Superior temporal gyrus (tissue), 1 donor: ENCODE data around the gene APOBEC2.

Experiments
- DNase-seq: peaks from one replicate; pipeline ENCODE4 v3.0.0-alpha.2; 2016; ENCODE audit errors: extremely low spot score

APOBEC2 gene

GRCh38 chr6:41037107-41037900, 15.7 kb upstream of the APOBEC2 start:
- peak; percentile 42 for DNase-seq

- no peak for DNase-seq
These were observed 14.8 kb upstream of the APOBEC2 start for GRCh38 chr6:41038205-41038604.

GRCh38 chr6:41039060-41039998, 13.7 kb upstream of the APOBEC2 start, which contains the start of gene UNC5CL:
Gene UNC5CL (minus strand): TSS chr6:41039221. CDS start chr6:41035074, 4,147 bp downstream.
- no peak for DNase-seq

GRCh38 chr6:41040101-41040939, 12.7 kb upstream of the APOBEC2 start:
- DNase-seq = no peak

DNA sequence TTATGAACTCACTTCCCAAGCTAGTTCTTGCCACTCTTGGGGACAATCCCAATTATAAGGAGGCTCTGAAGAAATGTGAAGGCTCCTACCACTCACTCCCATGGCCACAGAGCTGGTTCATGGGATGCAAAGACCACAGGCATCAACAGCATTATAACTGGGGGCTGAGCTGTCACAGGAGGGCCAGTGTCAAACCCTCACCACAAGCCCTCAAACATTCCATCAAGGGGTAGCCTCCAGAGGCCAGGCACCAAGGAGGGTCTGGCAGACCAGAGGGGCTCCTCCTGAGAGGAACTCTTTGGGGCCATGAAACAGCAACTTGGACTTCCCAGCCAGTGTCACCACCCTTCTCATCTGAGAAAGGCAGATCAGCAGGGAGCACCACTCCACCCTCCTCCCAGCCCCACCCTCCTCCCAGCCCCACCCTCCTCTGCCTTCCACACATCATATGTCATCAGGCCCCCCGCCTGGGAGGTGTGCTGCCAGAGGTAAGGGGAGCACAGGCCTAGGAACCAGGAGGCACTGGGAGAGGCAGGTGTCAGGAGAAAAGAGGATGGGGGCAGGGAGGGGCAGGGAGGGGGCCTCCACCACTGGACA, 12.0 kb upstream of the APOBEC2 start:
- no peak for DNase-seq

GRCh38 chr6:41042226-41043055, 10.6 kb upstream of the APOBEC2 start, which contains the start of gene TSPO2:
Gene TSPO2 (plus strand): TSS chr6:41042467. CDS start chr6:41042986, 519 bp downstream.
- no peak for DNase-seq

GRCh38 chr6:41043151-41043550, 9.9 kb upstream of the APOBEC2 start:
- no peak for DNase-seq

- DNase-seq = no peak
These were observed 7.3 kb upstream of the APOBEC2 start for GRCh38 chr6:41045664-41046063.

- DNase-seq = no peak
These were observed 6.9 kb upstream of the APOBEC2 start for GRCh38 chr6:41046084-41046483.

- no peak for DNase-seq
These were observed 5.7 kb upstream of the APOBEC2 start for GRCh38 chr6:41047306-41047705.

DNA sequence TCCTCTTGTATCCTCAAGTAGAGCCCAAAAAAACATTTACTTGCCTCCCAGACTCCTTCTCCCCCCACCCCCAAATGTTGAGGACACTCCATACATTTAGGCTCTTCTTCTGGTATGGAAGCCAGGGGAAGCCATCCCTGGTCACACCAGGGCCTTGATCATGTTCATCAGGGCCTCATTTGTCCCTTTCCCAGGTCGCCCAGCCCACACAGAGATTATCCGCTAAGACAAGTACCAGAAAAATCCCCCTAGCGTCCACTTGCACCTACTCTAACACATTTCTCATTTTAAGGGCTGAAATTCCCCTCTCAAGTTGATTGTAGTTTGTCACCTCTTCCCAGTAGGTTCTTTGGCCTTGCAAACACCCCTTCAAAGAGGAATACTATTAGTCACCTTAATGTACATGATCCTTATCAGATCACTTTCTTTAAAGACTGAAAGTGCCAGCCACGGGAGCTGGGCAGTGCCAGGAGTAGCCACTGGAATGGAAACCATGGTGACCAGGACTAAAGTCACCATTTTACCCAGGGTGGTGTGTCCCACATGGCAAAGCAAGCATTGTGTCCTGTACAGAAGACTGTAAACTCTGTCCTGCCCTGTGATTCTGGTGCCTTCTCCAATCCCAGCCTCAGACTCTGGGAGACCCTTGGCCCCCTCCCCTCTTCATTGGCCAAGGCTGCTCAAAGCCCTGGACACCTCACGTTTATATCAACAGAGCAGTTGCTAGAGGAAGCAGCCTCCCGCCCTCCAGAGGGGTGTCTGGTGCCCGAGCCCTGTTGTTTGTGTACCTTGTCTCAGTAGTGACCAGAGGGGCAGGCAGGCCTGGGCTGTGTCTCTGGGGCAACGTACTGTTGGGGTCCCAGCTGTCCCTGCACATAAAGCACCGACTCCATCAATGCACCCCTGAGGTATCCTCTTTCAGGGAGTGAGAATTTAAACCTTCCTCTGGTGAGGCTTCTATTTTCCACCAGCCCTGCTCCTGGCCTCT, 5.0 kb upstream of the APOBEC2 start:
- no peak for DNase-seq

DNA sequence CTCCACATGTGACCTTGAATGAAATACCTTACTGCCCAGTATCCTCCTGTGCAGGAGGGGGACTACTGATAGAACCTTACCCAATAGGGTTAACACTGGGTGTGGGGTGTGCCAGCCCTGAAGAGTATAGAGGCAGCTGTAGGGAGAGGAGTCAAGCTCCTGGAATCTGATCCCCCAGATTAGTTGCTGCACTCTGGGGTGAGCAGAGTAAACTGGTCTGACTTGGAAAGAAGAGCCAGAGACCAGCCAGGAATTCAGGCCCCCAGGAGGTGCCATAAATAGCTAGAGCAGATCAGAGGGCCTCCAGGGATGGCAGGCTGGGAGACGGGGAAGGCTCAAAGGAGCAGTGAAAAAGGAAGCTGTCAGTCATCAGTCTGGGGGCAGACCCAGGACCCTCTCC, 3.5 kb upstream of the APOBEC2 start:
- DNase-seq = no peak

GRCh38 chr6:41049955-41050354, 3.0 kb upstream of the APOBEC2 start:
- no peak for DNase-seq

GRCh38 chr6:41050536-41050935, 2.5 kb upstream of the APOBEC2 start:
- DNase-seq = no peak

- DNase-seq = no peak
These were observed 1.1 kb upstream of the APOBEC2 start for GRCh38 chr6:41051873-41052272.

DNA sequence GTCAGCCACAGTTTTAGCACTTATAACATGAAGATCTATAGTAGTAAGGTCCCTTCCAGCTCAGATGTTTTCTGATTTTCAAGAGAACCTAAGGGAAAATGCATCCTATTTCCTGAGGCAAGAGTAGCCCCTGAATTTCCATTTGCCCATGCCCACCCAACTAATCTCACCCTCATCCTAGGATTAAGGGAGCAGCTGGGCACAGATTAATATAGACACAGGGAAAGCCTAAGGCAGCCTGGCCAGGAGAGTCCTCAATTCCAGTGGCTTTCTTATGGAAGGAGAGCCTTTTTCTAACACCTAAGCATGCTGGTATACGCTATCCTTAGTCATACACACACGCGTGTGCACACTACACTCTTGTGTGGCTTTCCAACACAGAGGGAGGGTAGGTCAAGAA, 1.5 kb downstream of the APOBEC2 start:
- no peak for DNase-seq

DNA sequence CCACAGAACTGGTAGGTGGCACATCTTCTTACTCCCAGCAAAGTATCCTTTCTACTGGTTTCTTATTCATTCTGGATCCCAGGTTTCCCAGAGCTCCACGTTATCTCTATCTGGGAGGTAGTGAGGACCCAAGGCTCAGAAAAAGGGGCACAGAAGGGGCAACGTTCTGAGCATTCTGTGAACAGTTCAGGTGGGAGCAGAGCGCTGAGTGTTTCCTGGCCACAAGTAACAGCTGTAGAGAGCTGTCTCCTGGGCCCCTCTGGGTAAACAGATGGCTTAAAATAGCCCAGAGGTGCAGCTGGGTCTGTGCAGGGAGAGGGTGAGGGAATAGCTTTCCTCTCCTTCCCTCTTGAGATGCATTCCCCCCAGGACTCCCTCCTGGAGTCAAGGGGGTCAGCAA, 2.1 kb downstream of the APOBEC2 start:
- DNase-seq = no peak

- no peak for DNase-seq
These were observed 3.9 kb downstream of the APOBEC2 start for GRCh38 chr6:41056768-41057490.
